HG03354 (cell line): ENCODE measurements around the gene UBE2G1.

ENCODE experiments used
- ATAC-seq: cut with Tn5 transposase; IDR thresholded peaks from one replicate; pipeline ENCODE4 v1.9.1; 2021; ENCODE audit warnings: mild to moderate bottlenecking; ENCODE audit not compliant: unreplicated experiment, poor library complexity, severe bottlenecking

Gene UBE2G1

DNA sequence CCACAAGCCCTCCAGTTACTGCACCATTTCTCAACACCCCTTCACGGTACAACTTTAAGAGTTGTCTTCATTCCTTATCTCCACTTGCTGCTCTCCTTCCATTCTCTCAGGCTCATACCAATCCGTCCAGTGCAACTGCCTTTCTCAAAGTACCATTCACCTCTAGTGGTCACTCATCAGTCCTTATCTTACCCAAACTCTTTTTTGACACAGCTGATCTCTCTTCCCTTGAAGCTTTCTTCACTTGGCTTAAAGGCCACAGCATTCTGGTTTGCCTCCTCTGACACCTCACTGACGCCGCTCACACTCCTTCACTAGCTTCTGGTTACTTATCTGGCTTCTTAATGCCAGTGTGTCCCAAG is 24.9 kb downstream of the UBE2G1 start:
- ATAC-seq = no peak

GRCh38 chr17:4340914-4341615 is 25.4 kb downstream of the UBE2G1 start:
- no peak for ATAC-seq

GRCh38 chr17:4334776-4335584 is 31.5 kb downstream of the UBE2G1 start:
- no peak for ATAC-seq

- ATAC-seq = no peak
These were observed 32.1 kb downstream of the UBE2G1 start for GRCh38 chr17:4334332-4334731.

DNA sequence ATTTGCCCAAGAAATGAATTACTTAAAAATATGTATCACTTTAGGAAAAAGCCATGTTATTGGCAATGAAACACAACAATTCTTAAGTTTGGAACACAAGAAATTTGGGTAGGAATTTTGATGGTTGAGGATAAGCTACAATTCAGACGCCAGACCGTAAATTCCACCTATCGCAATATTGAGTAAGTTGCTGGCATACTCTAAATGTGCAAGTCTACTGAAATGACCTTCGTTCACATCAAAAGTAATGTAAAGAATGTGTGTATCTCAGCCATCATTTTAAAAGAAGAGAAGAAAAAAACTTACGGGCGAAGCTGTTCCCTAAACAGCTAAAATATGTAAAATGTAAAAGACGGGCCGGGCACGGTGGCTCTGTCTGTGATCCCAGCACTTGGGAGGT is 33.4 kb downstream of the UBE2G1 start:
- no peak for ATAC-seq

GRCh38 chr17:4332296-4332970 is 34.0 kb downstream of the UBE2G1 start:
- ATAC-seq = no peak

DNA sequence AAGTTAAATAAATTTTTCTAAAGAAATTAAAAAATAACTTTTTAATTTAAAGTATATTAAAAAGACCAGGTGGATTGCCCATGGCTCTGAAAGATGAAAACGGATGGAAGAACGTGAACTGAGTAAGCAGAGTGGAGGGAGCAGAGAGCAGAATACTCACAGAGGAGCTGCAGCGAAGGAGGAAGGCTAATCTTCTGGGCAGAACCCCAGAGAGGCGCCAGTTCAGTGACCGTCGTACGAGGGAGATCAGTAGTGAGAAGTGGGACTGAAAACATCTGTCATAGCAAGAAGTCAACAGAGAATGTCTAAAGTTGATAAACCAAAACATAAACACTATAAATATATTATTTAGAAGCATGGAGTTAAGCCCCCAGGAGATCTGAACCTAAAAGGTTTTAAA is 34.9 kb downstream of the UBE2G1 start:
- no peak for ATAC-seq

- no peak for ATAC-seq
These were observed 36.6 kb downstream of the UBE2G1 start for GRCh38 chr17:4329838-4330237.

- no peak for ATAC-seq
These were observed 38.9 kb downstream of the UBE2G1 start for GRCh38 chr17:4327606-4328005.

GRCh38 chr17:4326608-4327007 is 39.9 kb downstream of the UBE2G1 start:
- no peak for ATAC-seq

GRCh38 chr17:4326112-4326511 is 40.4 kb downstream of the UBE2G1 start:
- no peak for ATAC-seq

GRCh38 chr17:4324463-4324862 is 42.0 kb downstream of the UBE2G1 start:
- ATAC-seq = no peak

DNA sequence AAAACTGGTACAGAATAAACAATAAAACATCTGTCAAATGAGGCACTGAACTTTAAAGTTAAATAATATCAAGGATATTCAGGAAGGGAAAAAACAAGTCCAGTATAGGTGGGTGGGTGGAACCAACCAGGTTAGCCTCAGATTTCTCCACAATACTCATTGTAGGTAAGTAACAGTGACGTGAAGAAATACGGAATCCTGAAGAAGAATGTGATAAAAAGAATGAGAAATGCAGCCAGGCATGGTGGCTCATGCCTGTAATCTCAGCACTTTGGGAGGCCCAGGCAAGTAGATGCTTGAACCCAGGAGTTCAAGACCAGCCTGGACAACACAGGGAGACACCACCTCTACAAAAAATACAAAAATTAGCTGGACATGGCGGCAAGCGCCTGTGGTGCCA is 47.3 kb downstream of the UBE2G1 start:
- no peak for ATAC-seq

- ATAC-seq = no peak
These were observed 47.9 kb downstream of the UBE2G1 start for GRCh38 chr17:4318596-4318995.

GRCh38 chr17:4318186-4318585 is 48.3 kb downstream of the UBE2G1 start:
- no peak for ATAC-seq

DNA sequence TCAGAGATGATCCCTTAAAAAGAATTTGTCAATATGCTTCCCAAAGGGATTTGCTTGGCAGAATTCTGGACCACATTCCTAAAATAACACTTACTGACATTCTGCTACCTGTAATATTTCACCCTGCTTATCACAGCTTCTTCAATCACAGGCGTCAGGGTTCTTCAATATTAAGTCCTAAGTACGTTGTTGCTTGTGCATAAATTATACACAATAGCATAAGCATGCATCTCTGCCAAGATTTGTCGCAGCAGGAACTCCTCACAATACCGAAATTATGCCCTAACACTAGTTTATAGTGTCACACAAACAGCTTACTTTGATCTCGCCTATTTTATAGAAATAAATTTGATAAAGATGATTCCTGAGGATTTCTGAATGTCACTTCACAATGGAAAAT is 48.9 kb downstream of the UBE2G1 start:
- ATAC-seq = no peak

- no peak for ATAC-seq
These were observed 49.8 kb downstream of the UBE2G1 start for GRCh38 chr17:4316648-4317047.

DNA sequence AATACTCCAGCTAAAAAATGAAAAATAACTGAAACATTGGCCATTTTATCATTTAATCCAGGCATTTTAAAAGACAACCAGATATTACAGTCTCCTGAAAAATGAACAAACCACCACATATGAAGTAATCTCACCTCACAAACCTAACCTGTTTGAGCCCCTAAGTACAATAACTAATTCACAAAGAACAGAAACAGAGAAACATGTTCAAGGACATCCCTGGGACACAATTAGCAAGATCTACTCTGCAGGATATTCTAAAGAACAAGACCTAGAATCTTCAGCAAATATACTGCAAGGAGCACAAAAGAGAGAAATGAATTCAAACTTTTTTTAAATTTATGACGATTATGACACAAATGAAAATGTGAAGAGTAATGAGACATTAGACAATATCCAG is 51.9 kb downstream of the UBE2G1 start:
- no peak for ATAC-seq

- no peak for ATAC-seq
These were observed 52.3 kb downstream of the UBE2G1 start for GRCh38 chr17:4314179-4314578.

DNA sequence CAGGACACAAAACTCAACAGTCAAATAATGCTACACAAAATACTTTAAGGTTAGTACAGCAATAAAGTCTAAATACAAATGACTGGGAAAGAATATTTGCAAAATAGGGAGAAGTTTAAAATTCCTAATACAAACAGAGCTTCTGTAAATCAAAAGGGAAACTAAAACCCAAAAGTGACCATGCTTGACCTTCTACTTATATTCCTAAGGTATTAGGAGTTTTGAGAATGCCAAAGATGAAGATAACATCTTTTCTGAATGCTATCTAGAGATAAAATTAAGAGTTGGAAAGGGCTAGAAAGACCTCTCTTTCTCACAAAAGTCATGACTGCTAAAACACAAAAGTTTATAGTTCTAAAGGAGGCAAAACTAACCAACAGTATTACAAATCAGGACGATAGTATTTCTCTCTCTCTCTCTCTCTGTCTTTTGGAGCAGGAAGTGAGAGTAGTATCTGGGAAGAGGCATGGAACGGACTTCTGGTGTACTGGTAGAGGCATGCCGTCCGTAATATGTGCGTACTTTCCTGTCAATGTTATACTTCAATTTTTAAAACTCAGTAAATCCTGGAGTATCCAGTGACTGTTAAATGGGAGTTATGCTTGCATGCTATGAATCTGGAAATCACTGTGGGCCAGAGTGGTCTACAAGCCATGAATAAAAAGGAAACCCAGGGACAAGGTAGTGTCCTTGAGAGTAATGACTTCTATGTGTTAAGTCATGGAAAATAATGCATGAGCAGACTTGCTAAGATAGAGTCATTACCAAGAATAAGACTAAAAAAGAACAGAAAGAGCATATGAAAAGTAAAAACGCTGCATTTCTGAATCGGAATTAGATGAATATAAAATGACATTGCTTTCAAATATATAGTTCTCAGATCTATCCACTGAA is 53.0 kb downstream of the UBE2G1 start:
- ATAC-seq = no peak
